ENCODE measurements around the gene NAP1L1.

Gene NAP1L1

GRCh38 chr12:76037130-76038103 lies 47.1 kb downstream of the NAP1L1 start:
- peak; percentile 44 for DNase-seq

GRCh38 chr12:76035045-76035444 lies 49.4 kb downstream of the NAP1L1 start:
- no peak for DNase-seq

- no peak for DNase-seq
Observed at GRCh38 chr12:76033081-76034011, 51.1 kb downstream of the NAP1L1 start.

GRCh38 chr12:76032043-76032981 lies 52.2 kb downstream of the NAP1L1 start:
- DNase-seq = peak; percentile 48

GRCh38 chr12:76031414-76032042 lies 53.0 kb downstream of the NAP1L1 start, which contains the start of gene PHLDA1:
TSS of gene PHLDA1 (minus strand) at chr12:76031776.
- peak; percentile 94 for DNase-seq

- no peak for DNase-seq
Observed at GRCh38 chr12:76031081-76031413, 53.4 kb downstream of the NAP1L1 start.

- peak; percentile 70 for DNase-seq
Observed at GRCh38 chr12:76030341-76031080, 54.0 kb downstream of the NAP1L1 start.

- DNase-seq = no peak
Observed at GRCh38 chr12:76029982-76030340, 54.5 kb downstream of the NAP1L1 start.

- no peak for DNase-seq
Observed at GRCh38 chr12:76028571-76029277, 55.8 kb downstream of the NAP1L1 start.

- DNase-seq = no peak
Observed at GRCh38 chr12:76026643-76027063, 57.8 kb downstream of the NAP1L1 start.

- DNase-seq = no peak
Observed at GRCh38 chr12:76025601-76026575, 58.6 kb downstream of the NAP1L1 start.

GRCh38 chr12:76024942-76025600 lies 59.4 kb downstream of the NAP1L1 start:
- no peak for DNase-seq

GRCh38 chr12:76024102-76024781 lies 60.2 kb downstream of the NAP1L1 start:
- no peak for DNase-seq

GRCh38 chr12:76023069-76023690 lies 61.3 kb downstream of the NAP1L1 start:
- DNase-seq = no peak

- no peak for DNase-seq
Observed at GRCh38 chr12:76022506-76022905, 62.0 kb downstream of the NAP1L1 start.

- peak; percentile 74 for DNase-seq
Observed at GRCh38 chr12:76020731-76021672, 63.5 kb downstream of the NAP1L1 start.

All from CD4-positive, alpha-beta T cell treated with Interleukin-17A for 4 hours (primary cell).